Endodermal cell (in vitro differentiated cells): ENCODE measurements around the gene XKR7. TPM values are rescaled to one million over a fixed set of nuclear protein-coding genes. Genes with fewer than 3 reads are reported as not detected.

Experiments
- DNase-seq: peaks from one replicate; pipeline ENCODE4 v3.0.0-alpha.2; 2017
- H3K27ac ChIP-seq: 2 replicates; pipeline ENCODE4 v1.5.1; 2013; ENCODE audit warnings: mild to moderate bottlenecking, low read depth, low read length, moderate library complexity
- H3K27me3 ChIP-seq: 2 replicates; pipeline ENCODE4 v1.6.1; 2013; ENCODE audit warnings: mild to moderate bottlenecking, low read length, moderate library complexity; ENCODE audit not compliant: insufficient read depth, control insufficient read depth, poor library complexity, severe bottlenecking
- H3K36me3 ChIP-seq: 2 replicates; pipeline ENCODE4 v1.7.0; 2013; ENCODE audit warnings: mild to moderate bottlenecking, low read length, moderate library complexity; ENCODE audit not compliant: control insufficient read depth, insufficient read depth
- H3K4me1 ChIP-seq: one replicate; pipeline ENCODE4 v1.7.0; 2013; ENCODE audit warnings: low read length; ENCODE audit not compliant: control insufficient read depth, insufficient read depth
- H3K4me3 ChIP-seq: 2 replicates; pipeline ENCODE4 v1.5.1; 2013; ENCODE audit warnings: mild to moderate bottlenecking, low read length, moderate library complexity
- H3K9ac ChIP-seq: 2 replicates; pipeline ENCODE4 v1.6.1; 2013; ENCODE audit warnings: mild to moderate bottlenecking, low read length, moderate library complexity; ENCODE audit not compliant: poor library complexity, severe bottlenecking; ENCODE audit errors: extremely low read depth
- H3K9me3 ChIP-seq: 2 replicates; pipeline ENCODE4 v1.6.1; 2013; ENCODE audit warnings: mild to moderate bottlenecking, low read length, moderate library complexity; ENCODE audit not compliant: control insufficient read depth
- H3K27ac Mint-ChIP-seq: 2 replicates; pipeline ENCODE4 v1.8.0; 2020; ENCODE audit warnings: mixed read lengths
- H3K27me3 Mint-ChIP-seq: 2 replicates; pipeline ENCODE4 v1.8.0; 2021; ENCODE audit warnings: mild to moderate bottlenecking, mixed read lengths; ENCODE audit not compliant: insufficient read depth
- H3K36me3 Mint-ChIP-seq: 2 replicates; pipeline ENCODE4 v1.8.0; 2020; ENCODE audit warnings: low read depth, mixed read lengths
- H3K4me1 Mint-ChIP-seq: 2 replicates; pipeline ENCODE4 v1.8.0; 2020; ENCODE audit warnings: mixed read lengths
- H3K4me3 Mint-ChIP-seq: 2 replicates; pipeline ENCODE4 v1.8.0; 2020; ENCODE audit warnings: mild to moderate bottlenecking, moderate library complexity, mixed read lengths
- H3K9me3 Mint-ChIP-seq: 2 replicates; pipeline ENCODE4 v1.8.0; 2020; ENCODE audit warnings: mild to moderate bottlenecking, mixed read lengths
- WGBS, 2 experiments: methylation state at CpG; one replicate each; pipeline versions ENCODE4 v1.1.5 to v1.1.7; 2013; ENCODE audit warnings: missing lambda C conversion rate in 2 of 2, mixed read lengths in 1 of 2; ENCODE audit not compliant: insufficient coverage in 1 of 2, insufficient read length in 1 of 2; 5-methylcytosine and 5-hydroxymethylcytosine counted together
- total RNA-seq, 2 donors: library from RNA; stranded (reverse); fragmentation: NEBNext Ultra II Directional in 1 of 2; extraction: Animal tissue kit (Norgen Biotek cat#: 25700) in 1 of 2; gene quantifications; 2 replicates in 1 of 2; 3 replicates in 1 of 2; pipeline ENCODE4 v1.2.1, GENCODE V29; 2021
- TF ChIP-seq, protein P1 (sequence below): fragments of 200-600 bp; sonication (generic); conservative IDR thresholded peaks from 2 replicates; pipeline ENCODE4 v1.5.0; 2021; ENCODE audit warnings: antibody characterized with exemption, mild to moderate bottlenecking

XKR7 gene
- total RNA-seq, 2 donors from 2014 or later, result 2.7 to 3.1 TPM

GRCh38 chr20:31936420-31936819 is 31.5 kb upstream of the XKR7 start:
- Mint-ChIP-seq H3K27me3 (peaks cover 4% of the 10 kb centered on the region), H3K9me3 (no peaks in the 10 kb centered on the region), H3K4me3 (no peak overlapping the region)

DNA sequence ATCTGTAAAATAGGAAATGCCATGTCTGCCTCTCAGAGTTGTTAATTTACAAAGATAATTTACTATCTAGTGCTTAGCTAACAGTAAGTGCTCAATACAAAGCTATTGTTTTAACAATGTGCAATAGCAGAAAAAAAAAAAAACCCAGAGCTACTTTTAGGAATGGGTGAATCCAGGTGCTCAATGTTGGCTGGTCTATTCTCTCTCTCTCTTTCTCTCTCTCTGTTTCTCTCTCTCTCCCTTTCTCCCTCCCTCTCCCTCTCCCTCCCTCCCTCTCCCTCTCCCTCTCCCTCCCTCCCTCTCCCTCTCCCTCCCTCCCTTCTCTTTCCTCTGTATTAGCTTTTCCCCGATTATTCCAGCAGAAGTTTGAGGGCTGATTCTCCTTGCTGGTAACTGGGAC is 30.1 kb upstream of the XKR7 start:
- Histone ChIP-seq H3K4me3 (no peak overlapping the region), H3K27ac (no peak overlapping the region), H3K36me3 (no peaks in the 10 kb centered on the region), H3K9me3 (no peaks in the 10 kb centered on the region), H3K27me3 (no peaks in the 10 kb centered on the region), H3K4me1 (no peaks in the 10 kb centered on the region), H3K9ac (no peak overlapping the region)
- no peaks in the 10 kb centered on the region for H3K4me1 Mint-ChIP-seq
- no peak overlapping the region for H3K4me3 Mint-ChIP-seq
- no peaks in the 10 kb centered on the region for H3K36me3 Mint-ChIP-seq
- no peaks in the 10 kb centered on the region for H3K9me3 Mint-ChIP-seq
- TF ChIP-seq, protein P1, sequence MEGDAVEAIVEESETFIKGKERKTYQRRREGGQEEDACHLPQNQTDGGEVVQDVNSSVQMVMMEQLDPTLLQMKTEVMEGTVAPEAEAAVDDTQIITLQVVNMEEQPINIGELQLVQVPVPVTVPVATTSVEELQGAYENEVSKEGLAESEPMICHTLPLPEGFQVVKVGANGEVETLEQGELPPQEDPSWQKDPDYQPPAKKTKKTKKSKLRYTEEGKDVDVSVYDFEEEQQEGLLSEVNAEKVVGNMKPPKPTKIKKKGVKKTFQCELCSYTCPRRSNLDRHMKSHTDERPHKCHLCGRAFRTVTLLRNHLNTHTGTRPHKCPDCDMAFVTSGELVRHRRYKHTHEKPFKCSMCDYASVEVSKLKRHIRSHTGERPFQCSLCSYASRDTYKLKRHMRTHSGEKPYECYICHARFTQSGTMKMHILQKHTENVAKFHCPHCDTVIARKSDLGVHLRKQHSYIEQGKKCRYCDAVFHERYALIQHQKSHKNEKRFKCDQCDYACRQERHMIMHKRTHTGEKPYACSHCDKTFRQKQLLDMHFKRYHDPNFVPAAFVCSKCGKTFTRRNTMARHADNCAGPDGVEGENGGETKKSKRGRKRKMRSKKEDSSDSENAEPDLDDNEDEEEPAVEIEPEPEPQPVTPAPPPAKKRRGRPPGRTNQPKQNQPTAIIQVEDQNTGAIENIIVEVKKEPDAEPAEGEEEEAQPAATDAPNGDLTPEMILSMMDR, result no peak
- WGBS, 2 experiments, result 63% methylated on average over 1 of the region's 1 CpG; no CpG with 5 or more reads in 1 of the 2 experiments
- H3K27me3 Mint-ChIP-seq, result peaks cover 4% of the 10 kb centered on the region
- DNase-seq, result no peak
- no peak overlapping the region for H3K27ac Mint-ChIP-seq

More at GRCh38 chr20:31936420-31936819, 31.5 kb upstream of the XKR7 start:
- TF ChIP-seq, protein P1, result no peak
- no peak for DNase-seq
- H3K4me3 ChIP-seq, result no peak overlapping the region
- Mint-ChIP-seq H3K4me1 (no peaks in the 10 kb centered on the region), H3K36me3 (no peaks in the 10 kb centered on the region), H3K27ac (no peak overlapping the region)
- no peaks in the 10 kb centered on the region for H3K9me3 ChIP-seq
- no peaks in the 10 kb centered on the region for H3K27me3 ChIP-seq
- H3K4me1 ChIP-seq, result no peaks in the 10 kb centered on the region
- no peak overlapping the region for H3K27ac ChIP-seq
- 70 to 73% methylated on average over 3 to 4 of the region's 4 CpGs for WGBS, 2 experiments
- no peak overlapping the region for H3K9ac ChIP-seq
- no peaks in the 10 kb centered on the region for H3K36me3 ChIP-seq

DNA sequence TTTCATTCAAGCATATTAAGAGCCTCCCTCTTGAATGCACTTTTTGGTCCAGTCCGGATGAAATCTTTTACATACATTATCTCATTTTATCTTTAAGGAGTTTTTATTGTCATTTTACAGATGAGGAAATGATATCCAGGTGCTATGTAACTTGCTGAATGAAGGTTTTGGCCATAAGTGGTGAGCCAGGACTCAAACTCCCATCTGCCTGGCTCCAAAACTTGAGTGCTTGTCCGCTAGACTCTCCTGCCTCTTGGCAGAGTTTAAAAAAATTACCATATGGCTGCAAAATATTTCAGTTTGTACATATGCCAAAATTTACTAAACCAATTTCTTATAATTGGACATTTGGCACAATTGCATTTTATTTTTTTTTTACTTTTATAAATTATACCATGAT is 28.3 kb upstream of the XKR7 start:
- Mint-ChIP-seq H3K27ac (no peak overlapping the region), H3K27me3 (peaks cover 4% of the 10 kb centered on the region), H3K36me3 (peaks cover 4% of the 10 kb centered on the region), H3K4me1 (no peaks in the 10 kb centered on the region), H3K4me3 (no peak overlapping the region), H3K9me3 (no peaks in the 10 kb centered on the region)
- TF ChIP-seq, protein P1, result no peak
- H3K4me3 ChIP-seq, result no peak overlapping the region
- H3K36me3 ChIP-seq, result peaks cover 3% of the 10 kb centered on the region
- no peaks in the 10 kb centered on the region for H3K9me3 ChIP-seq
- H3K4me1 ChIP-seq, result no peaks in the 10 kb centered on the region
- no peak overlapping the region for H3K9ac ChIP-seq
- WGBS, 2 experiments, result 84% methylated on average over 2 of the region's 2 CpGs; no CpG with 5 or more reads in 1 of the 2 experiments
- no peaks in the 10 kb centered on the region for H3K27me3 ChIP-seq
- no peak for DNase-seq
- H3K27ac ChIP-seq, result no peak overlapping the region
